ENCODE data around the gene COL4A4.

DNA sequence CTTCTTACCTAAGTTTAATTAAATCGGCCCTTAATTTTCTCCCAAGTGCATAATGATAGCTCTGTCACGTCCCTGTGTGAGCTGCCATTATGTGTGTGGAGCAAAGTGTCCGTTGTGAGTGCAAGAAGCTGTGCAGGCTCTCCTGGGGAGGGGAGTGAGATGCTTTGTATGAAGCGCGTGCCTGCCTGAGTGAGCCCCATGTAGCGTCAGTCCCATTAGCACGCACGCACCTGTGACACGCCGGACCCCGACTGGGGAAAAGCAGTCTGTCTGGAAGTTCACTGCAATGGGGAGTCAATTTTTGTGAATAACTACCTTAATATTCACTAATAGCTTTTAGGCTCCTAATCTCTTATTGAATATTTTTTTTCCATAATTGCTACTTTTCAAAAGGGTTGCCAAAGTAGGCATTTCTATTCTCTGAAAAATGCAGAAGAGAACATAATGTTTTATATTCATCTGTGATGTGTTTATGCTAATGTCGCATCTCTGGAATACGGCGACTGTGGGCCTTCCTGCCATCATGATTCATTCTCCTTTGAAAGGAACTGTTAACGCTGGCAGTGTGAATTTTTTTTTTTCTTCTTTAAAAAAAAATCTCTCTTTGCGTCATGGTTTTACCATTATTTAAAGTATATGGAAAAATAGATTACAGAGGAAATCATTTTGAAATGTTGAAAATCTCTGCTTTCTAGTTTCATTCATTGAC lies 157.7 kb downstream of the COL4A4 start:
- no peak for TF ChIP-seq POLR2AphosphoS5 (IDR thresholded peaks at IDR 0.05)
- TF ChIP-seq, protein P1, sequence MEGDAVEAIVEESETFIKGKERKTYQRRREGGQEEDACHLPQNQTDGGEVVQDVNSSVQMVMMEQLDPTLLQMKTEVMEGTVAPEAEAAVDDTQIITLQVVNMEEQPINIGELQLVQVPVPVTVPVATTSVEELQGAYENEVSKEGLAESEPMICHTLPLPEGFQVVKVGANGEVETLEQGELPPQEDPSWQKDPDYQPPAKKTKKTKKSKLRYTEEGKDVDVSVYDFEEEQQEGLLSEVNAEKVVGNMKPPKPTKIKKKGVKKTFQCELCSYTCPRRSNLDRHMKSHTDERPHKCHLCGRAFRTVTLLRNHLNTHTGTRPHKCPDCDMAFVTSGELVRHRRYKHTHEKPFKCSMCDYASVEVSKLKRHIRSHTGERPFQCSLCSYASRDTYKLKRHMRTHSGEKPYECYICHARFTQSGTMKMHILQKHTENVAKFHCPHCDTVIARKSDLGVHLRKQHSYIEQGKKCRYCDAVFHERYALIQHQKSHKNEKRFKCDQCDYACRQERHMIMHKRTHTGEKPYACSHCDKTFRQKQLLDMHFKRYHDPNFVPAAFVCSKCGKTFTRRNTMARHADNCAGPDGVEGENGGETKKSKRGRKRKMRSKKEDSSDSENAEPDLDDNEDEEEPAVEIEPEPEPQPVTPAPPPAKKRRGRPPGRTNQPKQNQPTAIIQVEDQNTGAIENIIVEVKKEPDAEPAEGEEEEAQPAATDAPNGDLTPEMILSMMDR (IDR thresholded peaks at IDR 0.05 in 8 of 11, conservative IDR thresholded peaks at IDR 0.05 in 3 of 11): no peak

All from spleen (tissue), 7 donors.